Measurements from ENCODE around the gene DLX5. TPM values are rescaled to one million over a fixed set of nuclear protein-coding genes. Genes with fewer than 3 reads are reported as not detected.
A peak's percentile ranks its signal among the peaks of the same experiment; 100 is the strongest.
"Not testable (repeated sequence)": the region's sequence is repeated elsewhere in the genome, so short reads cannot be mapped to it uniquely, and the experiment has no call there.

Gene DLX5
- total RNA-seq, result not detected in 2 replicates

DNA sequence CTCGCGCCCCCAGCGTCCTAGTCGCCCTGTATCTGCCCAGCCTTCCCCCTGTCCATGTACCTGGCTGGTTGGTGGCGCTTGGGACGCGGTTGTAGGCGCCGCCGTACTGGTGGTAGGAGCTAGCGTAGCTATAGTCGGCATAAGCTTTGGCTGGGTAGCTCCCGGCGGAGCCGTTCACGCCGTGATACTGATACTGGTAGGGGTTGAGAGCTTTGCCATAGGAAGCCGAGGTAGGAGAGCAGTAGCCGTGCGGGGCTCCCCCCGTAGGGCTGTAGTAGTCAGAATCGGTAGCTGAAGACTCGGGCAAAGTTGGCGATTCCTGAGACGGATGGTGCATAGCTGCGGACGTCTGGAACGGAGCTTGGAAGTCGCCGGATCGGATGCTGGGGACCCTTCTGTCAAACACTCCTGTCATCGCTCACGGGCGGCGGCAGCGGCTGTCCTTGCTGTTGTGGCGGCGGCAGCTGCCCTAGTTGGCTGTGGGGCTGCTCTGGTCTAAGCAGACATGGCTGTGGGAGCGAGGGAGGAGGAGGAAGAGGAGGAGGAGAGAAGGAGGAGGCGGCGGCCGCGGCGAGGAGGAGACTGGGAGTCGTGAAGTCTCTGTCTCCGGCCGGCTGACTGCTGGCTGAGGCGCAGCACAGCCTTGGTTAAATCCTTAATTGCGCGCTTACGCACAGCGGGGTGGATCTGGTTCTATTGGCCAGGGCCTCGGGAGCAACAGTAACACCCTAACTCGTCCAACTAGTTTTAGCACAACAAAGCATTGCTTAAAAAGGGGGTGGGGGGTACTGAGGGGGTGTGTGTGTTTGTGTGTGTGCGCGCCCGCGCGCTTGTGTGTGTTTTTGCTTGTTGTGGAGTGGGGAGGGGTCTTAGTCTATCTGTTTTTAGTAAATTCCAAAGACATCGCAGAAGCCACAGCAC, at the start of gene DLX5:
DLX5 (minus strand) TSS at position 623 of the 921 bp plus-strand sequence; CDS start at position 415, 208 bp downstream.
- no peak for DNase-seq (ENCODE audit: low read depth)

DNA sequence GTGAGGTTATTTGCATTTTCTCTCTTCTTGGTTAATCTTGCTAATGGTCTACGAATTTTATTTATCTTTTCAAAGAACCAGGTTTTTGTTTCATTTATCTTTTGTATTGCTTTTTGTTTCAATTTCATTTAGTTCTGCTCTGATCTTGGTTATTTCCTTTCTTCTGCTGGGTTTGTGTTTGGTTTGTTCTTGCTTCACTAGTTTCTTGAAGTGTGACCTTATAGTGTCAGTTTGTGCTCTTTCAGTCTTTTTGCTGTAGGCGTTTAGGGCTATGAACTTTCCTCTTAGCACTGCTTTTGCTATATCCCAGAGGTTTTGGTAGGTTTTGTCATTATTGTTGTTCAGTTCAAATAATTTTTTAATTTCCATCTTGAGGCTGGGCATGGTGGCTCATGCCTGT, 47.4 kb upstream of the DLX5 start:
- DNase-seq (ENCODE audit: low read depth), result not testable (repeated sequence)

GRCh38 chr7:97064972-97065587, 40.4 kb upstream of the DLX5 start:
- peak; percentile 47 for DNase-seq (ENCODE audit: low read depth)

DNA sequence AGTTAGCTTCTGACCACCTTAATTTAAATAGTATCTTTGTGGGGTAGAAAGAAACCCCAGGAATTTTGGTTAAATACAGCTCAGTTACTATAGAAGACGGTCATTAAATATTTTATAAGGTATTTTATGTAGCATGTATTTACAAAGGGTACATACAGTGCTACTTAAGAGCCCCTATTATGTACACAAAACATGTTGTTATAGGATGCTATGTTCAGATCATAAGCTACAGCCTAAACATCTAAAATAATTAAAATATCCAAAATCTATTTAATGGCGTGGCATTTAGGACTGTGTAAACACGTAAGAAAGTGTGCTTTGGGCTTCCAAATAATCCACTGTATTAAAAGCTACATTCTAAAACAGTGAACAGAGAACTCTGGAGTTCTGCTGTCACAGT, 39.4 kb upstream of the DLX5 start:
- no peak for DNase-seq (ENCODE audit: low read depth)

- DNase-seq (ENCODE audit: low read depth), result no peak
Measured at GRCh38 chr7:97043281-97043680, 18.6 kb upstream of the DLX5 start.

DNA sequence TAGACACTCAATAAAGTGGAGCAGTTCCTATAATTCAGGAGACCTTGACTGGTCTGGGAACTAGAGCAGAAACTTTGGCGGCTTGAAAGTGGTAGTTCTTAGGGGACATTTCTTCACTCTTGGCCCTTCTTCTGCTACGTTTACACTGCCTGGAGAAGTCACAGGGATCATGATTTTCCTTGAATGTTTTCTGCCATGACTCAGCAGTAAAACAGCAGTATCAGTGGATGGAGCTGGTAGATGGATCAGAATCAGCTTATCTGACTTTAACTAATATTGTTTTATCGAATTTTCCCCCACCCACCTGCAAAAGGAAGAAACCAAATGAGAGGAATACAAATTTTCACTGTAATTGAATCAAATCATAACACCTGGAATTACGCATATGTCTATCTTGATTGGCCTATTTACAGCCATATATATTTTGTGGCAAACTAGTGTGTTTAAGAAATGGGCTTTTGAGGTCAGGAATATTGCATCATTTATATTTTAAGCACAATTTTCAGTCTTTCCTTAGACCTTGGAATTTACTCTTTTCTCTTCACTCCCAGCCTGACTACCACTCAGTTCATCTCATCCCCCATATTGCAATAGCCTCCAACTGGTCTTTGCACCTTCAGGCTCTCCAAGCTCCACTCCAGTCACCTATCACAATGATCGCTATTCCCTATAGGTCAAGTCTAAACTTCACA, 14.9 kb upstream of the DLX5 start:
- no peak for DNase-seq (ENCODE audit: low read depth)

DNA sequence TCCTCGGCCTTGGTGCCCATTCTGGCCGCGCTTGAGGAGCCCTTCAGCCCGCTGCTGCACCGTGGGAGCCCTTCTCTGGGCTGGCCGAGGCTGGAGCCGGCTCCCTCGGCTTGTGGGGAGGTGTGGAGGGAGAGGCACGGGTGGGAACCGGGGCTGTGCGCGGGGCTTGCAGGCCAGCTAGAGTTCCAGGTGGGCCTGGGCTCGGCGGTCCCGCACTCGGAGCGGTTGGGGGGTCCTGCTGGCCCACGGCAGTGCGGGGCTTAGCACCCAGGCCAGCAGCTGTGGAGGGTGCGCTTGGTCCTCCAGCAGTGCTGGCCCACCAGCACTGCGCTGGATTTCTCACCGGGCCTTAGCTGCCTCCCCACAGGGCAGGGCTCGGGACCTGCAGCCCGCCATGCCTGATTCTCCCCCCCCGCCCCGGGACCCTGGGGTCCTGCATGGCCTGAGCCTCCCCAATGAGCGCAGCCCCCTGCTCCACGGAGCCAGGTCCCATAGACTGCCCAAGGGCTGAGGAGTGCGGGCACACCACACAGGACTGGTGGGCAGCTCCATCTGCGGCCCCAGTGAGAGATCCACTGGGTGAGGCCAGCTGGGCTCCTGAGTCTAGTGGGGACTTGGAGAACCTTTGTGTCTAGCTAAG, 9.7 kb upstream of the DLX5 start:
- DNase-seq (ENCODE audit: low read depth), result not testable (repeated sequence)

GRCh38 chr7:97027427-97028234, 3.0 kb upstream of the DLX5 start:
- DNase-seq (ENCODE audit: low read depth), result peak; percentile 56

GRCh38 chr7:97026715-97027426, 2.2 kb upstream of the DLX5 start:
- no peak for DNase-seq (ENCODE audit: low read depth)

GRCh38 chr7:97025983-97026714, 1.5 kb upstream of the DLX5 start:
- DNase-seq (ENCODE audit: low read depth), result no peak

DNA sequence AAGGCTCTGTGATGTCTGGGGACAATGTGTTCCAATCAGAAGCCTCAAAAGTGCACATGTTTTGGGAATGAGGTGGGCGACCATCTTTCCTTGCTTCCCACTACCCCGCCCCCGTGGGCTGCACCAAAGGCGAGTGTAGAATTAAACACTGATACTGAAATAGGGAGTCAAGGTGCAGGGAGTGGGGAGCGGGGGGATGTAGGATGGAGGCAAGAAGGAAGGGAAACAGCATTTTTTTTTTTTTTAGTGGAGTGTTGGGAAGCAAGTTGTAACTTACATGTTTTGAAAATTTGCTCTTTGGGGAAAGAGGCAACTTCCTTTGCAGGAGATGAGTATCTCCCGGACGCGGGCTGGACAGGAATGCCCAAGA, 484 bp upstream of the DLX5 start:
- DNase-seq (ENCODE audit: low read depth), result no peak

DNA sequence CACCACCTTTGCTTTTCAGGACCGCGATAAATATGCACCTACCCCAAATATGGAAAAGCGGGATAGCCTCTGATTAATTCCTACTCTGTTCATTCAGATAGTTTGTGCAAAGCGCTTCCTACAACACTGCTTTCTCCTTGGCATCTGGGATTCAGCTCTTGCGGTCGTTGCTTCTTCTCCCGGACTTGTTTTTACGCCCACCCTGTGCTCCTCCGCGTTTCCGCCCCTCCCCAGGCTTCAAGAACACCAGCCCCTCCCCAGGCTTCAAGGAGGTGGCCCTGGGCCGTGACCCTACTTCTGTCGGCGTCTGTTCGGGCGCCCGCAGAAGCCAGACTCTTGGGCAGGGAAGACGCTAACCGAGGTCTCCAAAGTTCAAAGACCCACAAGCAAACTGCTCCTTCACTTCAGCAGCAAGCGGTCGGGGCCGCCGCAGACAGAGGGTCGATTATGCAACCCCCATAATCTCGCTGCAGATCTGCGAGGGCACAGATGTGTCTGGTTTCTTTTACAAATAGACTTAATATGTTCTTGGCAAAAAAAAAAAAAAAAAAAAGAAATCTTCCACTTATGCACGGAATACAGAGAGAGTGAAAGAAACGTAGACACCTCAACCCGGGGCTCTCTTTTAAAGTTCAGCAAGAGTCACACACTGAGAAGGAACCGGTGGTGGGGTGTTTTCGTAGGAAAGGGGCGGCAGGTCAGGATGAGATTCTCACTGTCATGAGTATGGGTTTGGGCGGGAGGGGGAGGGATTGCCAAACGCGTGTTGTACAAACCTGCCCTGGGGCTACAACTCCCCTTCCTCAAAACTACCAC, 1.9 kb downstream of the DLX5 start:
- DNase-seq (ENCODE audit: low read depth), result no peak

GRCh38 chr7:97021747-97022490, 2.7 kb downstream of the DLX5 start:
- DNase-seq (ENCODE audit: low read depth), result no peak

GRCh38 chr7:97020996-97021746, 3.5 kb downstream of the DLX5 start:
- no peak for DNase-seq (ENCODE audit: low read depth)

- DNase-seq (ENCODE audit: low read depth), result no peak
Measured at GRCh38 chr7:97020601-97020995, 4.0 kb downstream of the DLX5 start.

DNA sequence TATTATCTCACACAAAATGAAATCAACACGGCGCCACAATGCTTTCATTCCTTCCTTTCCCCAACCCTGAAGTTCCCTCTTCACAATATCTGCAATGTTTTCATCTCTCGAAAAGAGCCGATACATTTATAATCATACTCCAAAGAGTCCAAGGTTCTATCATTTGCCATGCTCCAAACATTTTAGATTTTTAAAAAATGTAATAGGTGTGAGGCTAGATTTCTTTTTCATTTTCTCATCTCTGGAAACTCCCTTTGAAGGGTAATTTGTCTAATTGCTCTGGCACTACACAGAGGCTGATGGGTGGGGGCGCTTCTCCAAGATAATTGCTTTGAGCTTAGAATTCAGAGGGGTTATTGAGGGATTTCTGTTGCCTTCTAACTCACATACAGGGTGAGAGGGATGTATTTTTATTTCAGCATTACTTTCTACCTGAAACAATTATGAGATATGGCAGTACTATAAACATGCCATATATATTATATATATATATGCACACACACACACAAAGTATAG, 4.9 kb downstream of the DLX5 start:
- no peak for DNase-seq (ENCODE audit: low read depth)

GRCh38 chr7:97018791-97019531, 5.7 kb downstream of the DLX5 start:
- DNase-seq (ENCODE audit: low read depth), result no peak
